ENCODE measurements around the gene RRP36. TPM values are rescaled to one million over a fixed set of nuclear protein-coding genes. Genes with fewer than 3 reads are reported as not detected.

Gene RRP36
- total and polyA plus RNA-seq, 11 donors = 18.7 to 53.4 (median 32.3) TPM

- peaks cover 0 to 58% (median 51%) of the 10 kb centered on the region in 9 donors for H3K36me3 ChIP-seq
- 0 to 1% (median 0%) methylated on average over 7 of the region's 7 CpGs for WGBS, 4 donors
- intact Hi-C loops (cut with DNase I) = loop anchor here in 5 of 10 donors (1.0 to 10.0 kb wide), 5 partner anchors 37 to 128 kb away; partner anchors contain the start of genes KLC4 (in 1 of the 5), MRPL2 (in 1 of the 5) and PEX6 (in 1 of the 5)
- H3K4me3 ChIP-seq = peak overlapping the region; percentile 51 to 90 (median 71)
- TF ChIP-seq CTCF (IDR thresholded peaks at IDR 0.05) (no peak), POLR2A (IDR thresholded peaks at IDR 0.05) (no peak)
- ATAC-seq (no peak), DNase-seq (no peak)
- H3K4me1 ChIP-seq = peaks cover 4 to 53% (median 47%) of the 10 kb centered on the region in 12 donors
- H3K9me3 ChIP-seq = no peaks in the 10 kb centered on the region
- peak overlapping the region; percentile 25 to 97 (median 83) for H3K27ac ChIP-seq
- H3K27me3 ChIP-seq = no peaks in the 10 kb centered on the region
Observed at GRCh38 chr6:43014434-43014909, 7.0 kb upstream of the RRP36 start.

- DNase-seq (peak in 2 of 5 donors; percentile 47 to 54), ATAC-seq (peak in 3 of 4 donors; percentile 8 to 28 (median 19))
- Histone ChIP-seq H3K4me3 (peak overlapping the region in 9 of 12 donors; percentile 20 to 90 (median 67)), H3K27me3 (no peaks in the 10 kb centered on the region), H3K36me3 (peaks cover 0 to 48% (median 44%) of the 10 kb centered on the region in 9 donors), H3K4me1 (peaks cover 4 to 62% (median 55%) of the 10 kb centered on the region in 12 donors), H3K27ac (peak overlapping the region; percentile 64 to 97 (median 84)), H3K9me3 (no peaks in the 10 kb centered on the region)
- 43 to 63% (median 50%) methylated on average over 5 to 7 of the region's 7 CpGs for WGBS, 4 donors
- intact Hi-C loops (cut with DNase I) = loop anchor here in 5 of 10 donors (5.0 to 10.0 kb wide), 3 partner anchors 36 to 112 kb away; partner anchors contain the start of gene CUL7 (in 4 of the 5)
- TF ChIP-seq CTCF (IDR thresholded peaks at IDR 0.05) = no peak
- no peak for TF ChIP-seq POLR2A (IDR thresholded peaks at IDR 0.05)
Observed at GRCh38 chr6:43016176-43016942, 5.1 kb upstream of the RRP36 start.

- intact Hi-C loops (cut with DNase I) = loop anchor here in 5 of 10 donors (5.0 to 10.0 kb wide), 3 partner anchors 35 to 112 kb away; partner anchors contain the start of gene CUL7 (in 4 of the 5)
- no peak for TF ChIP-seq CTCF (IDR thresholded peaks at IDR 0.05)
- TF ChIP-seq POLR2A (IDR thresholded peaks at IDR 0.05) = no peak
- DNase-seq = peak in 3 of 5 donors; percentile 34 to 60 (median 40)
Observed at GRCh38 chr6:43016943-43017334, 4.5 kb upstream of the RRP36 start.

GRCh38 chr6:43019152-43019551, 2.3 kb upstream of the RRP36 start:
- DNase-seq (no peak), ATAC-seq (no peak)
- H3K27ac ChIP-seq = peak overlapping the region in 1 of 12 donors; percentile 82
- no peak overlapping the region for H3K4me3 ChIP-seq
- H3K36me3 ChIP-seq = peaks cover 0 to 47% (median 38%) of the 10 kb centered on the region in 9 donors
- no peak for TF ChIP-seq CTCF (IDR thresholded peaks at IDR 0.05)
- TF ChIP-seq POLR2A (IDR thresholded peaks at IDR 0.05) = no peak
- no peaks in the 10 kb centered on the region for H3K9me3 ChIP-seq
- intact Hi-C loops (cut with DNase I) = loop anchor here in 5 of 10 donors (5.0 to 10.0 kb wide), 3 partner anchors 33 to 114 kb away; partner anchors contain the start of gene CUL7 (in 4 of the 5)
- H3K27me3 ChIP-seq = no peaks in the 10 kb centered on the region
- peaks cover 4 to 72% (median 60%) of the 10 kb centered on the region in 12 donors for H3K4me1 ChIP-seq
- WGBS, 4 donors = 87 to 97% (median 91%) methylated on average over 2 of the region's 2 CpGs

More at GRCh38 chr6:43016943-43017334, 4.5 kb upstream of the RRP36 start:
- peak in 1 of 4 donors; percentile 2 for ATAC-seq
- Histone ChIP-seq H3K36me3 (peaks cover 0 to 42% (median 38%) of the 10 kb centered on the region in 9 donors), H3K9me3 (no peaks in the 10 kb centered on the region), H3K4me3 (peak overlapping the region in 9 of 12 donors; percentile 20 to 90 (median 67)), H3K4me1 (peaks cover 4 to 62% (median 53%) of the 10 kb centered on the region in 12 donors), H3K27me3 (no peaks in the 10 kb centered on the region), H3K27ac (peak overlapping the region; percentile 64 to 97 (median 84))
- 20 to 65% (median 41%) methylated on average over 5 to 12 of the region's 12 CpGs for WGBS, 4 donors
